ENCODE measurements around the gene MCF2L2. TPM values are rescaled to one million over a fixed set of nuclear protein-coding genes. Genes with fewer than 3 reads are reported as not detected.

The MCF2L2 gene
- polyA plus RNA-seq, 1 donor from 2014 or later: 9.3 TPM

DNA sequence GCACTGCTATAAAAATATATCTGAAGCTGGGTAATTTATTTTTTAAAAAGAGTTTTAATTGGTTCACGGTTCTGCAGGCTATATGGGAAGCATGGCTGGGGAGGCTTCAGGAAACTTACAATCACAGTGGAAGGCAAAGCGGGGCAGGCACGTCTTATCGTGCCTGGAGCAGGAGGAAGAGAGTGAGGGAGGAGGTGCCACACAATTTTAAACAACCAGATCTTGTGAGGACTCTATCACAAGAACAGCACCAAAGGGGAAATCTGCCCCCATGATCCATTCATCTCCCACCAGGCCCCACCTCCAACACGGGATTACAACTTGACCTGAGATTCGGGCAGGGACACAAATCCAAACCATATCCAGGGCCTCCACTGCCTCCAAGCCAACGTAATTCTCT is 75.0 kb downstream of the MCF2L2 start:
- no peaks in the 10 kb centered on the region for H3K36me3 ChIP-seq (ENCODE audit: insufficient read depth, low read length)

DNA sequence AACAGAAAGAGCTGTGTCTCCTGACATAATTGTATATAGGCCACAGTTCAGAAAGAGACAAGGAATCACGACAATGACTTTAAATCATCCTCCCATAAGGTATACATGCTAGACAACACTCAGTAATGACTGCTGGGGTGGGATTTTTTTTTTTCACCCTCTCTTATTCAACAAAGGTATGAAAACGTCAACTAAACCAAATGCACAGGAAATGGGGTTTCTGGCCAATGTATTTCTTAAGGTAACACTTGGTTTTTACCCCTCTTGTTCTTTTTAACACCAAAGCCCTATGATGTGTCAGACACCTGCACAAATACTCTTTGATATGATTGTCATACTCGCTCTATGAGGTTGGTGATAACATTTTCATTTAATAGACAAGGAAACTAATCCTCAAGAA is 78.3 kb downstream of the MCF2L2 start:
- Histone ChIP-seq H3K27ac (ENCODE audit: low read length) (no peak overlapping the region), H3K4me3 (ENCODE audit: low read length) (no peak overlapping the region), H2AFZ (ENCODE audit: low read depth, low read length) (no peak overlapping the region), H3K27me3 (ENCODE audit: insufficient read depth, low read depth, low read length) (no peaks in the 10 kb centered on the region), H3K36me3 (ENCODE audit: insufficient read depth, low read length) (no peaks in the 10 kb centered on the region), H3K4me2 (ENCODE audit: low read length) (no peak overlapping the region), H3K9me2 (ENCODE audit: insufficient read depth, low read length) (no peaks in the 10 kb centered on the region), H3F3A (ENCODE audit: insufficient read depth, low read length, poor library complexity, severe bottlenecking) (no peaks in the 10 kb centered on the region), H4K20me1 (ENCODE audit: insufficient read depth) (no peaks in the 10 kb centered on the region), H3K79me2 (replicated peaks; ENCODE audit: insufficient read depth, low read length) (no peaks in the 10 kb centered on the region), H3K9ac (ENCODE audit: low read length) (no peak overlapping the region), H3K9me3 (ENCODE audit: low read length) (no peaks in the 10 kb centered on the region)
- TF ChIP-seq EZH2 (IDR thresholded peaks at IDR 0.05; ENCODE audit: borderline replicate concordance, insufficient read depth, low read length, poor library complexity, severe bottlenecking) (no peak), SMC3 (conservative IDR thresholded peaks at IDR 0.05; ENCODE audit: poor library complexity) (no peak), MXI1 (conservative IDR thresholded peaks at IDR 0.05; ENCODE audit: poor library complexity, severe bottlenecking) (no peak), TAF1 (IDR thresholded peaks at IDR 0.05; ENCODE audit: low read depth) (no peak), POLR2AphosphoS5 (IDR thresholded peaks at IDR 0.05) (no peak), CTCF (IDR thresholded peaks at IDR 0.05; ENCODE audit: poor library complexity, severe bottlenecking) (no peak), EP300 (conservative IDR thresholded peaks at IDR 0.05; ENCODE audit: poor library complexity, severe bottlenecking) (no peak), RAD21 (conservative IDR thresholded peaks at IDR 0.05) (no peak)
- TF ChIP-seq, protein P1, sequence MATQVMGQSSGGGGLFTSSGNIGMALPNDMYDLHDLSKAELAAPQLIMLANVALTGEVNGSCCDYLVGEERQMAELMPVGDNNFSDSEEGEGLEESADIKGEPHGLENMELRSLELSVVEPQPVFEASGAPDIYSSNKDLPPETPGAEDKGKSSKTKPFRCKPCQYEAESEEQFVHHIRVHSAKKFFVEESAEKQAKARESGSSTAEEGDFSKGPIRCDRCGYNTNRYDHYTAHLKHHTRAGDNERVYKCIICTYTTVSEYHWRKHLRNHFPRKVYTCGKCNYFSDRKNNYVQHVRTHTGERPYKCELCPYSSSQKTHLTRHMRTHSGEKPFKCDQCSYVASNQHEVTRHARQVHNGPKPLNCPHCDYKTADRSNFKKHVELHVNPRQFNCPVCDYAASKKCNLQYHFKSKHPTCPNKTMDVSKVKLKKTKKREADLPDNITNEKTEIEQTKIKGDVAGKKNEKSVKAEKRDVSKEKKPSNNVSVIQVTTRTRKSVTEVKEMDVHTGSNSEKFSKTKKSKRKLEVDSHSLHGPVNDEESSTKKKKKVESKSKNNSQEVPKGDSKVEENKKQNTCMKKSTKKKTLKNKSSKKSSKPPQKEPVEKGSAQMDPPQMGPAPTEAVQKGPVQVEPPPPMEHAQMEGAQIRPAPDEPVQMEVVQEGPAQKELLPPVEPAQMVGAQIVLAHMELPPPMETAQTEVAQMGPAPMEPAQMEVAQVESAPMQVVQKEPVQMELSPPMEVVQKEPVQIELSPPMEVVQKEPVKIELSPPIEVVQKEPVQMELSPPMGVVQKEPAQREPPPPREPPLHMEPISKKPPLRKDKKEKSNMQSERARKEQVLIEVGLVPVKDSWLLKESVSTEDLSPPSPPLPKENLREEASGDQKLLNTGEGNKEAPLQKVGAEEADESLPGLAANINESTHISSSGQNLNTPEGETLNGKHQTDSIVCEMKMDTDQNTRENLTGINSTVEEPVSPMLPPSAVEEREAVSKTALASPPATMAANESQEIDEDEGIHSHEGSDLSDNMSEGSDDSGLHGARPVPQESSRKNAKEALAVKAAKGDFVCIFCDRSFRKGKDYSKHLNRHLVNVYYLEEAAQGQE (IDR thresholded peaks at IDR 0.05; ENCODE audit: borderline replicate concordance): no peak

More for the DNA sequence above, 75.0 kb downstream of the MCF2L2 start:
- TF ChIP-seq MXI1 (conservative IDR thresholded peaks at IDR 0.05; ENCODE audit: poor library complexity, severe bottlenecking) (no peak), POLR2AphosphoS5 (IDR thresholded peaks at IDR 0.05) (no peak), CTCF (IDR thresholded peaks at IDR 0.05; ENCODE audit: poor library complexity, severe bottlenecking) (no peak), RAD21 (conservative IDR thresholded peaks at IDR 0.05) (no peak), EP300 (conservative IDR thresholded peaks at IDR 0.05; ENCODE audit: poor library complexity, severe bottlenecking) (no peak), TAF1 (IDR thresholded peaks at IDR 0.05; ENCODE audit: low read depth) (no peak), EZH2 (IDR thresholded peaks at IDR 0.05; ENCODE audit: borderline replicate concordance, insufficient read depth, low read length, poor library complexity, severe bottlenecking) (no peak), SMC3 (conservative IDR thresholded peaks at IDR 0.05; ENCODE audit: poor library complexity) (no peak)
- TF ChIP-seq, protein P1 (IDR thresholded peaks at IDR 0.05; ENCODE audit: borderline replicate concordance): no peak
- H3K79me2 ChIP-seq (replicated peaks; ENCODE audit: insufficient read depth, low read length): no peaks in the 10 kb centered on the region
- no peaks in the 10 kb centered on the region for H3F3A ChIP-seq (ENCODE audit: insufficient read depth, low read length, poor library complexity, severe bottlenecking)
- H3K4me2 ChIP-seq (ENCODE audit: low read length): no peak overlapping the region
- no peak overlapping the region for H3K27ac ChIP-seq (ENCODE audit: low read length)
- H4K20me1 ChIP-seq (ENCODE audit: insufficient read depth): no peaks in the 10 kb centered on the region
- no peaks in the 10 kb centered on the region for H3K27me3 ChIP-seq (ENCODE audit: insufficient read depth, low read depth, low read length)
- no peak overlapping the region for H3K9ac ChIP-seq (ENCODE audit: low read length)
- no peaks in the 10 kb centered on the region for H3K9me2 ChIP-seq (ENCODE audit: insufficient read depth, low read length)
- H3K9me3 ChIP-seq (ENCODE audit: low read length): no peaks in the 10 kb centered on the region
- no peak overlapping the region for H2AFZ ChIP-seq (ENCODE audit: low read depth, low read length)
- H3K4me3 ChIP-seq (ENCODE audit: low read length): no peak overlapping the region
